Measurements from ENCODE around the gene MAT2B. TPM values are rescaled to one million over a fixed set of nuclear protein-coding genes. Genes with fewer than 3 reads are reported as not detected.

MAT2B gene
- total RNA-seq, 1 experiment from 2014 or later: 48.4 TPM

DNA sequence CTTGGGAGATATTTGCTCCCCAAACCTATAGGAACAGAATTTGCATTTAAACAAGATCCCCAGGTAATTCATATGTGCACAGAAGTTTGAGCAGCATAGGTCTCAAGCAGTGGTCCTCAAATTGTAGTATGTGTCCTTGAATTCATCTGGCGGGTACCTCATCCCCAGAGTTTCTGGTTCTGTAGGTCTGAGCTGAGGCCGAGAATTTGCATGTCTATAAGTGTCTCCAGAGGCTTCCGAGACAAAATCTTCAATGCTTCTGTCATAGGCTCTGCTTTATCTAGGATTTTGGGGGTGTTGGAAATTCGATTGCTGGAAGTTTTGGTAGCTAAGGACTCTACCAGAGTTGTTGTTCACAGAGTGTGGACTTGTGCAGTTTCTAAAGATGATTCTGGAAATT, 38.6 kb downstream of the MAT2B start:
- Histone ChIP-seq H3K9me3 (ENCODE audit: control insufficient read depth, low read depth, low read length) (no peaks in the 10 kb centered on the region), H3K79me1 (ENCODE audit: insufficient read depth, low read depth, low read length, poor library complexity, severe bottlenecking) (no peaks in the 10 kb centered on the region), H3K23ac (ENCODE audit: insufficient read length, low read depth, low read length) (no peak overlapping the region), H3K4ac (ENCODE audit: low read depth, low read length) (no peak overlapping the region), H4K91ac (ENCODE audit: insufficient read length, low read depth, low read length) (no peak overlapping the region), H4K5ac (ENCODE audit: insufficient read length, low read depth, low read length) (no peak overlapping the region), H3K18ac (ENCODE audit: insufficient read length, low read depth, low read length) (no peak overlapping the region), H3K4me2 (ENCODE audit: insufficient read depth, insufficient read length, low read length) (no peak overlapping the region), H3K14ac (ENCODE audit: insufficient read depth, low read length) (no peak overlapping the region), H3K56ac (ENCODE audit: insufficient read length, low read depth, low read length) (no peak overlapping the region), H2AFZ (ENCODE audit: low read length) (no peak overlapping the region), H2BK120ac (ENCODE audit: low read depth, low read length, poor library complexity, severe bottlenecking) (no peak overlapping the region), H4K20me1 (ENCODE audit: control insufficient read depth, insufficient read depth, insufficient read length) (no peaks in the 10 kb centered on the region), H3K79me2 (ENCODE audit: insufficient read depth, low read length) (no peaks in the 10 kb centered on the region), H4K8ac (replicated peaks; ENCODE audit: insufficient read length, low read depth, low read length) (no peak overlapping the region), H3T11ph (ENCODE audit: low read length) (no peak overlapping the region), H2BK20ac (ENCODE audit: low read depth, low read length, poor library complexity, severe bottlenecking) (no peak overlapping the region), H3K4me1 (ENCODE audit: insufficient read depth, low read length) (peaks cover 4% of the 10 kb centered on the region; the same call in 1 of the 2 replicates), H2AK5ac (ENCODE audit: insufficient read length, low read length) (no peak overlapping the region), H2BK12ac (ENCODE audit: insufficient read length, low read depth, low read length) (no peak overlapping the region), H2BK5ac (ENCODE audit: insufficient read length, low read length) (no peak overlapping the region), H3K27me3 (ENCODE audit: insufficient read depth, low read length) (no peaks in the 10 kb centered on the region), H3K23me2 (ENCODE audit: insufficient read length, low read depth, low read length, poor library complexity, severe bottlenecking) (no peaks in the 10 kb centered on the region), H3K9ac (ENCODE audit: extremely low read depth, insufficient read length, low read length) (no peak overlapping the region), H3K27ac (ENCODE audit: insufficient read length, low read depth, low read length) (no peak overlapping the region), H2BK15ac (ENCODE audit: low read depth, low read length) (no peak overlapping the region)
- Mint-ChIP-seq H3K27ac (no peak overlapping the region), H3K4me1 (peaks cover 13 to 17% of the 10 kb centered on the region in 2 experiments), H3K9me3 (no peaks in the 10 kb centered on the region), H3K36me3 (ENCODE audit: insufficient read depth in 1 of 3, low read depth in 3 of 3) (no peaks in the 10 kb centered on the region), H3K27me3 (ENCODE audit: low read depth) (no peaks in the 10 kb centered on the region), H3K4me3 (no peak overlapping the region)
- no CpG with 5 or more reads among the region's 4 CpGs for WGBS (ENCODE audit: extremely low coverage, insufficient read length, low lambda C conversion rate)
- DNase-seq: no peak
- TF ChIP-seq, protein P1, sequence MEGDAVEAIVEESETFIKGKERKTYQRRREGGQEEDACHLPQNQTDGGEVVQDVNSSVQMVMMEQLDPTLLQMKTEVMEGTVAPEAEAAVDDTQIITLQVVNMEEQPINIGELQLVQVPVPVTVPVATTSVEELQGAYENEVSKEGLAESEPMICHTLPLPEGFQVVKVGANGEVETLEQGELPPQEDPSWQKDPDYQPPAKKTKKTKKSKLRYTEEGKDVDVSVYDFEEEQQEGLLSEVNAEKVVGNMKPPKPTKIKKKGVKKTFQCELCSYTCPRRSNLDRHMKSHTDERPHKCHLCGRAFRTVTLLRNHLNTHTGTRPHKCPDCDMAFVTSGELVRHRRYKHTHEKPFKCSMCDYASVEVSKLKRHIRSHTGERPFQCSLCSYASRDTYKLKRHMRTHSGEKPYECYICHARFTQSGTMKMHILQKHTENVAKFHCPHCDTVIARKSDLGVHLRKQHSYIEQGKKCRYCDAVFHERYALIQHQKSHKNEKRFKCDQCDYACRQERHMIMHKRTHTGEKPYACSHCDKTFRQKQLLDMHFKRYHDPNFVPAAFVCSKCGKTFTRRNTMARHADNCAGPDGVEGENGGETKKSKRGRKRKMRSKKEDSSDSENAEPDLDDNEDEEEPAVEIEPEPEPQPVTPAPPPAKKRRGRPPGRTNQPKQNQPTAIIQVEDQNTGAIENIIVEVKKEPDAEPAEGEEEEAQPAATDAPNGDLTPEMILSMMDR (conservative IDR thresholded peaks at IDR 0.05): no peak

Data from H9 (cell line).